Measurements from ENCODE around the gene AATK.

DNA sequence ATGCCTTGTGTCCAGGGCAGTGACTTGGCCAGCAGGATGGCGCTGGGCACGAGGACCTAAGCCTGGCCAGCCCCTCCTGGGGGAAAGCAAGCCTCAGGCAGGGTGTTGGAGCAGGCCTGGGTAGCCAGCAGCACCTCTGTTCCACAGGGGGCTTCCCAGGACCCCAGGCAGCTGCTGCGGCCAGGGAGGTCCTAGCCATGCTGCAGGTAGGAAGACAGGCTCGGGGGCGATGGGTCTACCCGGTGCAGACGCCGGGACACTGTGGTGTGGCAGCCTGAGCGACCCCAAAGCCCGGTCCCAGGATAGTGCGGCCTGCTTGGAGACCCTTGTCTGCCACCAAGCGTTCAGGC is 22.4 kb upstream of the AATK start:
- TF ChIP-seq CTCF (IDR thresholded peaks at IDR 0.05; ENCODE audit: poor library complexity): no peak
- no peak for TF ChIP-seq EZH2 (IDR thresholded peaks at IDR 0.05; ENCODE audit: borderline replicate concordance)
- TF ChIP-seq EZH2phosphoT487 (IDR thresholded peaks at IDR 0.05; ENCODE audit: low read depth, severe bottlenecking, unreplicated experiment): no peak

All from hepatocyte (in vitro differentiated cells).